Brain pericyte (primary cell): Measurements from ENCODE around the gene RHPN2.
"Not testable (repeated sequence)": the region's sequence is repeated elsewhere in the genome, so short reads cannot be mapped to it uniquely, and the experiment has no call there.

ENCODE experiments used
- DNase-seq: peaks from one replicate; pipeline ENCODE4 v3.0.0-alpha.2; 2012; ENCODE audit warnings: low read depth, low spot score

The RHPN2 gene

GRCh38 chr19:33066543-33066942 lies 1.9 kb upstream of the RHPN2 start:
- no peak for DNase-seq

GRCh38 chr19:33064458-33064791 lies 263 bp downstream of the RHPN2 start:
- DNase-seq = no peak

- no peak for DNase-seq
Observed at GRCh38 chr19:33063753-33064457, 783 bp downstream of the RHPN2 start.

GRCh38 chr19:33063356-33063752 lies 1.3 kb downstream of the RHPN2 start:
- DNase-seq = no peak

GRCh38 chr19:33062902-33063301 lies 1.8 kb downstream of the RHPN2 start:
- no peak for DNase-seq

- no peak for DNase-seq
Observed at GRCh38 chr19:33060586-33060985, 4.1 kb downstream of the RHPN2 start.

GRCh38 chr19:33055718-33056117 lies 9.0 kb downstream of the RHPN2 start:
- no peak for DNase-seq

- no peak for DNase-seq
Observed at GRCh38 chr19:33054623-33055022, 10.1 kb downstream of the RHPN2 start.

GRCh38 chr19:33052352-33052972 lies 12.2 kb downstream of the RHPN2 start:
- DNase-seq = no peak

- no peak for DNase-seq
Observed at GRCh38 chr19:33050110-33050509, 14.6 kb downstream of the RHPN2 start.

GRCh38 chr19:33048806-33049676 lies 15.6 kb downstream of the RHPN2 start:
- DNase-seq = no peak

- no peak for DNase-seq
Observed at GRCh38 chr19:33047422-33047821, 17.3 kb downstream of the RHPN2 start.

GRCh38 chr19:33041828-33042160 lies 22.9 kb downstream of the RHPN2 start:
- not testable (repeated sequence) for DNase-seq

- no peak for DNase-seq
Observed at GRCh38 chr19:33040994-33041827, 23.5 kb downstream of the RHPN2 start.

- DNase-seq = no peak
Observed at GRCh38 chr19:33039815-33040214, 24.9 kb downstream of the RHPN2 start.

GRCh38 chr19:33039108-33039599 lies 25.5 kb downstream of the RHPN2 start:
- no peak for DNase-seq

GRCh38 chr19:33037168-33038025 lies 27.3 kb downstream of the RHPN2 start:
- DNase-seq = not testable (repeated sequence)

GRCh38 chr19:33036370-33037167 lies 28.1 kb downstream of the RHPN2 start:
- DNase-seq = not testable (repeated sequence)

GRCh38 chr19:33035461-33035860 lies 29.2 kb downstream of the RHPN2 start:
- DNase-seq = no peak
